Stimulated activated naive CD4-positive, alpha-beta T cell (primary cell): ENCODE data around the gene KIF3B.
"Not testable (repeated sequence)": the region's sequence is repeated elsewhere in the genome, so short reads cannot be mapped to it uniquely, and the experiment has no call there.

Experiments
- DNase-seq, 6 experiments: peaks; one replicate each; lab custom pipeline; 2025; lab: John Stamatoyannopoulos, UW

KIF3B gene

DNA sequence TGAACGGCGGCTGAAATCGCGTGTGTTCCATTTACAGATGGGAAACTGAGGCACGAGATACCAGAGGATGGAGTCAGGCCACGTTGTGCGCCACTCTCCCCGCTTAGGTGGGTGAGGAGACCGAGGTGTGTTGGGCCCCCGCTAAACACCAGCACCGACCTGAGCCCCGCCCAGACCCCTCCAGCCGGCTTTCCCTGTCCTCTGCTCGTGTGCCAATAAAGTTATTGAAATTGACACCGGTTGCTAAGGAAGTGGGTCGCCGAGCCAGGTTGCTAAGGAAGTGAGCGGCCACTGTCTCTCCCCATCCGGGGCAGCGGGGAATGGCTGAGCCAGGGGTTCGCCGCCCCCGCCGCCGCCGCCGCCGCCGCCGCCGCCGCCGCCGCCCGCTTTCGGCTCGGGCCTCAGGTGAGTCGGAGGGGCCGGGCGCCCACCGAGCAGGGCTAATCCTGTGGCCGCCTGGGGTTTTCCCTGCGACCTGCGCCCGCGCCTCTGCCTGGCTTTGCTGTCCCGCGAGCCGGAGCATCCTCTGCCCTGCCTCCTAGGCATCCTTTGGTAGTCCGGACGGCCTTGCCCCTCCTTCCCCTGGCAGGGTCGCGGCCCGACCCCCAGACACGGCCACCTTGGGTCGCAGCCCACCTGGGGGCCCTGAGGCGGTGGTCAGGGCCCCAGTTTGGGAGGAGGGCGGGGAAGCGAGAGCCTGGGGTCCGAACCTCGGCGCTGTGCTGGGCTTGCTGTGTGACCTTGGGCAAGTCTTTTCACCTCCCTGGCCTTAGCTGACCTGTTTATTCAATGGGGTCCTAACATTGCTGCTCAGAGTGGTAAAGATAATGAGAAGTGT lies at the start of gene KIF3B:
TSS of gene KIF3B (plus strand) at position 291 of the 838 bp plus-strand sequence. CDS start 32,127 bp downstream, outside the sequence.
- peak; percentile 69 to 83 (median 82) for DNase-seq

DNA sequence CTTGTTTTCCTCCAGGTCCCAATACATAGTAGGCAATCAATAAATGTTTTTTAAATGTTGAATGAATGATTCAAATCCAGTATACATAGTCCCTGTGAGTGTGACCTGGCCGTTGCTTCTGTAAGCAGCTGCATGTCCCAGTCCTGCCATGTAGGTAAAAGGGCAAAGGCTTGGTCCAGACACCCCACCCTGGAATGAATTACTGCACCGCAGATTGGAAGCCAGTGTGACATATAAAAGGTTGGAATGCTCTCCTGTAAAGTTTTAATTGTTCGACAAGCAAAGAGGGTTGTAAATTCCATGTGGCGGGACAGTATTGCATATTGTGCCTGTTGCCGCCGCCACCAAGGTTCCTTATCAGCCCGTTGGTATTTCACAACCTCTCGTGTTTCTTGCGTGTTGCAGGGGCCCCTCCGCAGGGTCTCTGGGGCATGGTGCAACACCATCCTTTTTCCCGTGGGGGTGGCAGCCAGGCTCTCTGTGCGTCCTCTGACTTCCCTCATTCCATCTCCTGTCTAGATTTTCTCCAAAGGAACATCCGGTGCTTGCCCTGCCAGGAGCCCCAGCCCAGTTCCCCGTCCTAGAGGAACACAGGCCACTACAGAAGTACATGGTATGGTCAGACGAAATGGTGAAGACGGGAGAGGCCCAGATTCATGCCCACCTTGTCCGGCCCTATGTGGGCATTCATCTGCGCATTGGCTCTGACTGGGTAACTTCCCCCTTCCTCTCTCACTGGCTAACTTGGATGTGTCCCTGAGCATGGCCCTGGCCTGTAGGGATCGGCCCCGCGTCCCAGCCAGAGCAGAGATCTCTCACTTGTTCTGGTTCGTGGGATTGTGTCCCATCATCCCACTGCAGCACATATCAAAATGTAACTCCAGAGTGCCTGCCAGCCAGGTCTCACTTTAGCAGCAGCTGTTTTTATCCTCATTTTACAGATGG lies 49.4 kb upstream of the KIF3B start:
- no peak for DNase-seq

DNA sequence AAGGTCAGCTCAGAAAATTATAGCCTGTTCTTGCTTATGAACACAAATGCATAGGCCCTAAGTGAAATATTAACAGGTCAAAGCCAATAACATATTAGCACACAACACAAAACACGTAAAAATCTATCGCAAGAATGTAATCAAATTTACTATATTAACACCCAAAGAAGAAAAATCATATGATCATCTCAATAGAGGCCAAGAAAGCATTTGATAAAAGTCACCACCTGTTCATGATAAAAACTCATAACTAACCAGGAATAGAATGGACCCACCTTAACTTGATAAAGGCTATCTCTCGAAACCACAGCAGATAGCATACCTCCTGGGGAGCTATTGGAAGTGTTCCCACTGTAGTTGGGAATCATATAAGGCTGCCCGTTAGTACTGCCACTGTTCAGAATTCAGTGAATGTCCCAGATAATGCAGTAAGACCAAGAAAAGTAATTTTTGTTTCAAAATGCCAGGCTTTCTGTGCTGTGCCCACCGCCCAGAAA lies 48.2 kb upstream of the KIF3B start:
- no peak for DNase-seq

DNA sequence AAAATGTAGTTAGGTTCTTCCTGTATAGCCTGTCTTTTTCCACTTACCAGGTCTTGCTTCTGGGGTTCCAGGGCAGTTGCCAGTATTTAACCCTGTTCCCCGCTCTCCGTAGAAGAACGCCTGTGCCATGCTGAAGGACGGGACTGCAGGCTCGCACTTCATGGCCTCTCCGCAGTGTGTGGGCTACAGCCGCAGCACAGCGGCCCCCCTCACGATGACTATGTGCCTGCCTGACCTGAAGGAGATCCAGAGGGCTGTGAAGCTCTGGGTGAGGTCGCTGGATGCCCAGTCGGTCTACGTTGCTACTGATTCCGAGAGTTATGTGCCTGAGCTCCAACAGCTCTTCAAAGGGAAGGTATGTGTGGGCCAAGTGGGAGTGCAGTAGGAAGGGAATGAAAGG lies 46.7 kb upstream of the KIF3B start:
- DNase-seq = no peak

DNA sequence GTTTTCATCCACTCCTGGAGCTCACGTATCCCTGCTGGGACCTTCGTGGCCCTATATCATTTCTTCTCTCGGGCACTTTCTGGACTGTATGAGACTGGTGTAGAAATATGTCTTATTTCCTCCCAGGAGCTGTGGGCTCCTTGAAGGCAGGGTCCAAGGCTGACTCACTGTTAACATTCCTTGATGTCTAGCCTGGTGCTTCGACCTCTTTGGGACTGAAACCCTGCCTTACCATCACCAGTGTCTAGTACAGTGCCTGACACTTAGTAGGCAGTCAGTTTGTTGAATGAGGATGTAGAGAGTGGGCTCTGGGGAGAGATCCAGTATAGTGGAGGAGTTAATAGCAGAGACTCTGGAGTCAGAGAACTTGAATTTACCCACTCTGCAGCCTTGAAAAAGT lies 46.2 kb upstream of the KIF3B start:
- no peak for DNase-seq

DNA sequence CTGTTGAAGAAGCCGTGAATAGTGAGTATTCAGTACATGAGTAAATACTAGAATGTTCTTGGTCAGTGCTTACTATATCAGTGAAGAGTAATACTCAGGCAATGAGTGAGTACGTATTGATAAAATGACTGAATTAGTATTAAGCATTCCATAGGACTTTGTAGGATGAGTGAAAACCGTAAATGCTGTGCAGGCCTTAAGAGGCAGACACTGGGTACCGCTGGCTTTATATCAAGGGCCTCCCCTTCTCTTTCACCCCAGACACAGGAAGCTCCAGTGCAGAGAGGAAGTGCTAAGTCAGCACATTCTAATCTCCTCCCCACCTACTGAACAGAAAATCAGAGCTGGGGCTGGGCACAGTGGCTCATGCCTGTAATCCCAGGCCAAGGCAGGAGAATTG lies 45.6 kb upstream of the KIF3B start:
- peak in 3 of 6 experiments; percentile 28 to 35 (median 29) for DNase-seq

DNA sequence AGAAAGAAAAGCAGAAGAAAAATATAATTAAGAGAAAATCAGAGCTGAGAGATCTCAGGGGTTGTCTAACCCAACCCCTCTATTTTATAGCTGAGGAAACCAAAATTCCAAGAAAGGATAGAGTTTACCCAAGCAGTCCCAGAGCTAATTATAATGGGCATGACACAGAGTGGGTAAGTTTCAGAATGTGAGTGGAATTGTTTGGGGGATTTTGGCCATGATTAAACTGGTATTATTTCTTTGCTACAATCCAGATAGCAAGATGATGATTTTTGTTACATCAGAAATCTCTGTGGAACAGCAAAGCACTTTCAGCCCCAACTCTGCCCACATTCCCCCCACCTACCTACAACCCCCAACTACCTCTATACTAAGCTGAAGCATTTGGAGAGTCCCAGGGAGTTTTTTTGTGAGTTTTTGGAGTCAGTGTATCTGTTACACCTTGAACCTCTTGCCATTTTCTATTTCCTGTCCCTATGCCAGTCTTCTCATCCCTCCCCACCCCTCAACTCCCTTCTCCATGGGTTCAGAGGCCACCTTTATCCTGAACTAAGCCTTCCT lies 45.0 kb upstream of the KIF3B start:
- DNase-seq = no peak

DNA sequence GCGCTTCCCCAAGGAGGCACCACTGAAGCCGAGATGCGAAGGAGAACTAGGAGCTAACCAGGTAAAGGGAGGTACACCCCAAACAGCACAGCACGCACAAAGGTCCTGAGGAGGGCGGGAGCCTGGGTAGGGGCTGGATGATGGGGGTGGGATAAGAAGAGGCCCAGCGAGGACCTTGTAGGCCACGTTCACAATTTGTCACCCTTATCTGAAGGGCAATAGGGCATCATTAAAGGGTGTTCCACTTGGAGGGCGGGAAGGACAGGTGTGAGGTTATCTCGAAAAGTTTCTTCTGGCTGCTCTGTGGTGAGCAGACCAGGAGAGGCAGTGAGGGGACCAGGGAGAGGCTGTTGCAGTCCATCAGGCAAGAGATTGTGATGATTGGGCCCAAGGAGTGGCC lies 44.2 kb upstream of the KIF3B start:
- DNase-seq = no peak

DNA sequence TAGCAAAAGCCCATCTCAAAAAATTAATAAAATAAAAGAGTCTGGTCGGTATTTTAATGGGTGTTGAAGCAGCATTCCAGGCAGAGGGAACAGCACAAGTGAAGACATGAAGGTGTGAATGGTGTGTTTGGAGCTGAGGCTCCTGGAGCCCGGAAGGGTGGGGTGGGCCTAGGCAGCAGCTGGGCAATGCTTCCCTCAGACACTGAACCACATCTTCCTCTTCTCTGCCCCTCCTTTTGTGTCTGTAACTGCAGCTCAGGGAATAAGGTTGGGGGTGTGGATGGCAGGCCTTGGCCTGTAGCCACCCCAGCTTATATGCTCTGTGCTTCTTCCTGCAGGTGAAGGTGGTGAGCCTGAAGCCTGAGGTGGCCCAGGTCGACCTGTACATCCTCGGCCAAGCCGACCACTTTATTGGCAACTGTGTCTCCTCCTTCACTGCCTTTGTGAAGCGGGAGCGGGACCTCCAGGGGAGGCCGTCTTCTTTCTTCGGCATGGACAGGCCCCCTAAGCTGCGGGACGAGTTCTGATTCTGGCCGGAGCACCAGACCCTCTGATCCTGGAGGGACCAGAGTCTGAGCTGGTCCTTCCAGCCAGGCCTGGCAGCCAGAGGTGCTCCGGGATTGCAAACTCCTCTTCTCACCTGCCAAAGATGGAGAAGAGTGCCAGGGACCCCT lies 43.2 kb upstream of the KIF3B start:
- no peak for DNase-seq

DNA sequence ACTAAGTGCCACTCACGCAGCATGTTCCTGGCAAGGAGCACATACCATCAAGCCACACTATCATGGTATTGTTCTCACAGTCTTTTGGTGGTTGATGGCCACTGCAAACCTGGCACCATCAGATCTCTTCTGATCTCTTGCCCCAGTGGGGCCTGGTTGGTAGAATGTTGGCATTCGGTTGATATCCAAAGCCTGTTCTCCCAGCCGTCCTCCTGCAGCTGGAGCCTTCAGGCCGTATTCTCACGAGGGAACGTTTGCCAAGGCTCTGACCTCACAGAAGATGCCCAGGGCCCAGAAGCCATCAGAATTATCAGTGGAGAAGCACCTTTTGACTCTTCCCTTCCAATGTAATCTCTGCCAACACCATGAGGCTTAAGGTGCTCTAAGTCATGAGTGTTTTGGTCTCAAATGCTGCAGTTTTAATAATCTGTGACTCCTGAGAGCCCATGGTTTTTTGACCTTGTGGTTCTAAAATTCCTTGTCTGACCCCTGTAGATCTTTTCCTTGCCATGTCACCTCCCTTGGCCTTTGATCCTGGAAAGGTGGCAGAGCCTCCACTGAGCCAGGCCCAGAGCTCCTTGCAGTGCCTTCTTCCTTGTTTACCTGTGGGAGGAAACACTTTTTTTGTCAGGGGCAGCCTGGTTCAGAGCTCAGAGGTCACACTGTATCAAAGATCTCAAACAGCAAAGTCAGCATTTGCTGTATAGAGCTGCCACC lies 42.0 kb upstream of the KIF3B start:
- no peak for DNase-seq

DNA sequence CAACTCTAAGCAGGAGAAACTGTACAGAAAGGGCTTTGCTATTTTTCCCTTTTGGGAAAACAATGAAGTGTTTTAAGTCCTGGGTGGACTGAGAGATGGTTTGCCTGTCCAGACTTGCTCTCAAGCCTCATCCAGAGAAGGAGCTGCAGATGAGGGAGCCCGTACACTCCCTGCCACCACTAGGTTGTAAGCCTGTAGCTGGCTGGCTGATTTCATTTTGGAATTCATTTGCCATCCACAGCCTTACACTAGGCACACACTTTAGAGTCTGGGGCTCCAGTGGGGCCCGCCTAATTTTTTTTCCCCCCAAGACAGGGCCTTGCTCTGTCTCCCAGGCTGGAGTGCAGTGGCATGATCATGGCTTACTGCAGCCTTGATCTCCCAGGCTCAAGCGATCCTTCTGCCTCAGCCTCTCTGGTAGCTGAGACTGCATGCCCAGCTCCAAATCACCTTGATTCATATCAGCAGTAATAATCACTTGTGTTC lies 41.4 kb upstream of the KIF3B start:
- no peak for DNase-seq

DNA sequence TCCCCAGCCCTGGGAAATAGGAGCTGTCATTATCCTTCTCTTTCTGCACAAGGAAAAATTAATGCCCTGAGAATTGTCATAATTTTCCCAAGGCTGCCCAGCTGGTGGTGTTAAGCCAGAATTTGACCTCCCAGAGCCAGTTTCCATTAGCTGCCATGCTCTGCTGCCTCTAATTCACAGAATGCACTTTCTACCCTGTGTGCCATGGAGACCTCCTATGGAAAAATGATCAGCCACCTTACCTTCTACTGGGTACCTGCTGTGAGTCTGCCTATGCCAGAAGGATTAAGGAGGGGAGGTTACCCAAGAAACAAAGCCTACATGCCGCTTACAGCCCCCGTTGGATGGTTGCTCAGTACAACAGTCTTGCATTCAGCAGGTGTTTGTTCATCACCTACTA lies 40.6 kb upstream of the KIF3B start:
- no peak for DNase-seq

DNA sequence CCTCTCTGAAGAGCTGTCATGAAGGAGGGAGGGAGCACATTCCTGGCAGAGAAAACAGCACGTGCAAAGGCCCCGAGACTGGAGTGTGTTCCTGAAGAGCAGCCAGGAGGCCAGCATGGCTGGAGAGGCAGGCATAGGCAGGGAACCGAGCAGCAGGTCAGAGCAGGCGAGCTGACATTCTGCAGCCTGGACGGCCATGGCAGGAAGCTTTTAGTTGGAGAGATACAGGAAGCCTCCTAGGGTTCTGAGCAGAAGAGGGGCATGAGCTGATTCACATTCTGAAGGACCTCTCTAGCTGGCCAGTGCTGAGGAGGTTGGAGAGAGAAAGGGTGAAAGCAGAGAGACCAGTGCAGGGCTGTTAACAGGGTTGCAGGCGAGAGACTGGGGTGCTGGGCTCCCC lies 40.0 kb upstream of the KIF3B start:
- no peak for DNase-seq

DNA sequence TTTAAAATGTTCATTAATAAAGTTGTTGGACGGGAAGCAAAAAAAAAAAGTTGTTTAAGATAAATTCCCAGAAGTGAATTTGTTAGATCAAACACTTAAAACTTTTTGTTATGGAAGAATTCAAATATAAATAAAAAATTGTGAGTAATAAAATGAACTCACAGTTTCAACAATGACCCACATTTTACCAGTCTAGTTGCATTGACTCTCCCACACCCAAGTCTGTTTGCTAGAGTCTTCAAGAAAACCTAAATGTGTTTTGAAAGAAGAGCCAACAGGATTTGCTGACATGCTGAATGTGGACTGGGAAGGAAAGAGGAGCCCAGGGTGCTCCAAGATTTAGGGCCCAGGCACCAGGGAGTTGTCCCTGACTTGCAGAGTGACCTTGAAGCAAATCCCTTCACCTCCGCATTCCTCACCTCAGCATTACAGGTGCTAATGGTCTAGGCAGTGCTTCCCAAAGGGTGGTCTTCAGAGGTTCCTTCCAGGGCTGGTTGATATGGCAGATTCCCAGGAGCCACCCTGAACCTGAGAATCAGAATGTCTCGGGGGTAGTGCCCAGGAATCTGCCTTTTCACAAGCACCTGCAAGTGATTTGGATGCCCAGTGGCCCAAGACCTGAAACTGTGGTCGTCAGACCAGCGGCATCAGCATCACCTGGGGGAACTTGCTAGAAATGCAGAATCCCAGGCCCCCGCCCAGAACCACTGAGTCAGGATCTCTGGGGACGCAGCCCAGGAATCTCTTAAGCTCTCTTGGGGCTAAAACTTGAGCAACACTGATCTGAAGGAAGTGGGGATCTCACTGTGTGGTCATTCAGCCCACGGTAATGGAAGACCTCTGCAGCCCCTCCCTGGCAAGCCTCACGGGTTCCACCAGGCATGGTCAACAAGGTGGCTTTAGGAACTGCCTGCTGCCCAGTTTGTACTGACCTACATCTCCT lies 38.7 kb upstream of the KIF3B start:
- DNase-seq = no peak

DNA sequence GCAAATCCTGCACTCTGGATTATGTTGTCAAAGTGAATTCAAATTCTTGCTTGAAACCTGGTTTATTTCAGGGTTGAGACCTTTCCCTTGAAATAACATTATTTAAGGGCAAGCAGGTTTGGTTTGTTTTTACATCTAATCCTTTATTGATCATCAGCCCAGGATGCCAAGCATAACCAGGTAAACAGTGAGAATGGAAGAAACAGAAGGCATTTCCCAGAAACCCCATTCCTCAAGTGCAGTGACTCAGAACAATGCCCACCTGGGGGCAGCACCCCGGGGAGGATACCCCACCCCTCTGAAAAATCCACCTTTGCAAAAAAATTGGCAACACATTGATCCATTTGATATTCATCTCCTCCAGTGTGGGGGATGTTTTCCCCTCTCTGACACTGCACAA lies 37.2 kb upstream of the KIF3B start:
- DNase-seq = no peak

DNA sequence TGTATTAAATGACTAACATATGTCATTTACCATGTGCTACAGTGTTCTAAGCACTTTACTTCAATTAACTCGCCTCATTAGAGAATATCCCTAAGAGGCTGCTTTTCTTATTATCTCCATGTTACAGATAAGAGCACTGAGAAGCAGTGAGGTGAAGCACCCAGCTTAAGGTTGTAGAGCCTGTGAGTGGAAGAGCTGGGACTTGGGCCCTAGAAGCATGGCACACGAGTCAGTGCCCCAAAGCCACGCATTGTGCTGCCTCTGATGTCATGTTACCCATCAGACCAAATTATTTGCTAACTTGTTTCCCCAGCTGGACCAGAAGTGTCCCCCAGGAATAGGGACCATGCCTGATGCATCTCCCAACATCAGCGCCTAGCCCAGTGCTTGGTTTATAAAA lies 35.6 kb upstream of the KIF3B start:
- no peak for DNase-seq

DNA sequence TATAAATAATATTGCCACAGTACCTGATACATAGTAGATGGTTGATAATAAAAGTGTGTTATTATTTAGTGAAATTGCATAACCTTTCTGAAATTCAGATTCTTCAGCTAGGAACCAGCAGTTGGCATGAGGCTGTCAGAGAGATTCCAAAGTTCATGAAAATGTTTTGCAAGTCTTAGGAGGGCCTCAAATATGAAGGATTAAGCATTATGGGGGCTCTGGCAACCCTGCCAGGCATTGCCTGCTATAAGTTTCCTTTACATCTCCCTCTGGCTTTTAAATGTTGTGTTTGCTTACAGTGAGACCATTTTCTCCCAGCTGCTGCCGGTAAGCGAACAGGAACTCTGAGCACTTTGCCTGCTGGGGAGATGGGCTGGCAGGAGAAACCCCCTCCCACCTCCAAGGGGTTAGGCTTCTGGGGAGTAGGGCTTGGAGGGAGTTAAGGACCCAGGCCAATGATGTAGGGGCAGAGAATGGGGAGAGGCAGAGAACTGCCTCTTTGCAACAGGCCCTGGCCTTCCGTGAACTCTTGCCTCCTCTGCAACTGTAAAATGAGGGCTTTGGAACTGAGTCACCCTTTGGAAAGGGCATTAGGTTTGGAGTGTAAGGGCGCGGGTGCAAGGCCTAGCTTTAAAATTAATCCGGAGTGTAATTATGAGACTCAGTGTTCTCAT lies 33.2 kb upstream of the KIF3B start:
- no peak for DNase-seq

DNA sequence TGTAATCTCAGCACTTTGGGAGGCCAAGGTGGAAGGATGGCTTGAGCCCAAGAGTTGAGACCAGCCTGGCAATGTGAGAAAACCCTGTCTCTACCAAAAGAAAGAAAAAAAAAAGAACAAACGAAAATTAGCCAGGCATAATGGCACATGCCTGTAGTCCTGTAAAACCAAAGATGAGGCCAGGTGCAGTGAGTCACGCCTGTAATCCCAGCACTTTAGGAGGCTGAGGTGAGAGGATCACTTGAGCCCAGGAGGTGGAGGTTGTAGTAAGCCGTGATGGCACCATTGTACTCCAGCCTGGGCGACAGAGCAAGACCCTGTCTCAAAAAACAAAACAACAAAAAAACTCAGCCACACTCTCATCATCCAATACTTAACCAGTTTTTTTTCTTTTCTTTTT lies 32.5 kb upstream of the KIF3B start:
- no peak for DNase-seq

DNA sequence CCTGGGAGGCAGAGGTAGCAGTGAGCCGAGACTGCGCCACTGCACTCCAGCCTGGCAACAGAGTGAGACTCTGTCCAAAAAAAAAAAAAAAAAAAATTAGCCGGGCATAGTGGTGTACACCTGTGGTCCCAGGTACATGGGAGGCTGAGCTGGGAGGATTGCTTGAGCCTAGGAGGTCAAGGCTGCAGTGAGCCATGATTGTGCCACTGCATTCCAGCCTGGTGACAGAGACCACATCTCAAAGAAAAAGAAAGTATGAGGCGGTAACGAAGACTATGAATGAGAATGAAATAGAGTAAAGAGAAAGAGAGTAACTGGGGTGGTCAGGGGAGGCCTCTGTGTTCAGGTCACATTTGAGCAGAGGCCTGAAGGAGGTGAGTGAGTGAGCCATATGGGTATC lies 31.2 kb upstream of the KIF3B start:
- not testable (repeated sequence) for DNase-seq
